Cardiac muscle cell (in vitro differentiated cells and primary cell): Measurements from ENCODE around the gene PRKACB. TPM values are rescaled to one million over a fixed set of nuclear protein-coding genes. Genes with fewer than 3 reads are reported as not detected.

Source experiments
- DNase-seq, 2 donors: peaks; one replicate each; pipeline versions ENCODE4 v3.0.0 to v3.0.0-alpha.2; 2010 to 2017; ENCODE audit warnings: low read depth in 1 of 2, low spot score in 1 of 2
- H3K27ac ChIP-seq: fragments of 200-600 bp; sonication (generic); 2 replicates; pipeline ENCODE4 v1.5.1; 2016
- H3K27me3 ChIP-seq: fragments of 200-600 bp; sonication (generic); 2 replicates; pipeline ENCODE4 v1.6.0; 2016; ENCODE audit warnings: control low read depth
- H3K36me3 ChIP-seq: fragments of 200-600 bp; sonication (generic); 2 replicates; pipeline ENCODE4 v1.5.1; 2016; ENCODE audit warnings: control low read depth
- H3K4me1 ChIP-seq: fragments of 200-600 bp; sonication (generic); 2 replicates; pipeline ENCODE4 v1.8.1; 2017; ENCODE audit warnings: low read depth, mild to moderate bottlenecking, mixed run types
- H3K4me3 ChIP-seq: fragments of 200-600 bp; sonication (generic); 2 replicates; pipeline ENCODE4 v1.5.1; 2016; ENCODE audit warnings: mild to moderate bottlenecking
- H3K9me3 ChIP-seq: fragments of 200-600 bp; sonication (generic); 2 replicates; pipeline ENCODE4 v1.5.1; 2017; ENCODE audit warnings: low read depth, mild to moderate bottlenecking, control low read depth
- CTCF ChIP-seq: IDR thresholded peaks from 2 replicates; pipeline ENCODE4 v1.5.1; 2012; ENCODE audit warnings: low read depth, mild to moderate bottlenecking, low read length
- polyA plus RNA-seq: library from polyadenylated mRNA; unstranded; fragments of >200 nt; fragmentation: Nextera tagmentation; extraction: Ambion mirVana; gene quantifications from 2 replicates; pipeline ENCODE4 v1.2.1, GENCODE V29; 2016
- total RNA-seq: library from RNA; depleted of rRNA; stranded (reverse); fragments of >200 nt; gene quantifications from 2 replicates; pipeline ENCODE4 v1.2.3, GENCODE V29; 2016

PRKACB gene
- total and polyA plus RNA-seq, 2 experiments from 2014 or later: 21.2 to 27.1 TPM

DNA sequence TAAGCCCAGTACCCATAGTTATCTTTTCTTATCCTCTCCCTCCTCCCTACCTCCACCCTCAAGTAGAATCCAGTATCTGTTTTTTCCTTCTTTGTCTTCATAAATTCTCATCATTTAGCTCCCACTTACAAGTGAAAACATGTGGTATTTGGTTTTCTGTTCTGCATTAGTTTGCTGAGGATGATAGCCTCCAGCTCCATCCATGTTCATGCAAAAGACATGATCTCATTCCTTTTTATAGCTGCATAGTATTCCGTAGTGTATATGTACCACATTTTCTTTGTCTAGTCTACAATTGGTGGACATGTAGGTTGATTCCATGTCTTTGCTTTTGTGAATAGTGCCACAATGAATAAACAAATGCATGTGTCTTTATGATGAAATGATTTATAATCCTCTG is 55.2 kb downstream of the PRKACB start:
- no peak overlapping the region for H3K27ac ChIP-seq
- TF ChIP-seq CTCF: no peak
- no peaks in the 10 kb centered on the region for H3K9me3 ChIP-seq
- H3K36me3 ChIP-seq: peaks cover 15% of the 10 kb centered on the region
- no peaks in the 10 kb centered on the region for H3K4me1 ChIP-seq
- no peak for DNase-seq
- H3K27me3 ChIP-seq: no peaks in the 10 kb centered on the region
- no peak overlapping the region for H3K4me3 ChIP-seq

DNA sequence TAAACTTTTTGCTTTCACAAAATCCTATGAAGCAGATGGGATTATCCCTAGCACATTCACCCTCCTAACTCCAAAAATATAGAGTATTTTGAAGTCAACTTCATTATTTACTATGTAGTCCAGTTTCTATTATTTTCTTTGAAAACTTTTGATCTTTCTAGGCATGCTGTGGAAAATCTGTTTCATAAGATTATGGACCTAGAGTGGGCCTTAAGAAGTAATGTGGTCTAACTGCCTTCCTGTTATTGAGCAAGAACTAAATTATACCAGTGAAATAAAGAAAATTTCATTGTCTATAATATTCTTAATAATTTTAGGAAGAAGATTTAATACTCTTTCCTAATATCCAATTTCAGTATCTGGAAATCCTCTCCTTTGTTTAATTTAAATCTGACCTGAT is 58.1 kb downstream of the PRKACB start:
- Histone ChIP-seq H3K4me3 (no peak overlapping the region), H3K27me3 (no peaks in the 10 kb centered on the region), H3K27ac (no peak overlapping the region), H3K9me3 (no peaks in the 10 kb centered on the region), H3K4me1 (no peaks in the 10 kb centered on the region), H3K36me3 (peaks cover 15% of the 10 kb centered on the region)
- no peak for TF ChIP-seq CTCF
- no peak for DNase-seq

DNA sequence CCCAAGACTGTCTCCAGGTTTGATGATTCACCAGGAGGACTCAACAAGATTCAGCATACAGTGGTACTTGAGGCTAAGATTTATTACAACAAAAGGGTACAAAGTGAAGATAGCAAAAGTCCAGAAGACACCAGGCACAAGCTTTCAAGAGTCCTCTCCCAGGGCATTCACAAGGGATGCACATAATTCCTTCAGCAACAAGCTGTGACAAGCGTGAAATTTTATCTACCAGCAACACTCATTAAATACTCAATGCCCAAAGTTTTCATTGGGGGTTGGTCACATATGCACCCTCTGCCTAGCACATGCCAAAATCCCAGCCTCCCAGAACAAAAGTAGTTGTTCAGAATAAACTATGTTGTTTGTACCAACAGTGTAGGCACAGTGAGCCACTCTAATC is 62.3 kb downstream of the PRKACB start:
- H3K4me1 ChIP-seq: no peaks in the 10 kb centered on the region
- no peaks in the 10 kb centered on the region for H3K36me3 ChIP-seq
- H3K9me3 ChIP-seq: no peaks in the 10 kb centered on the region
- no peak for DNase-seq
- H3K4me3 ChIP-seq: no peak overlapping the region
- no peak overlapping the region for H3K27ac ChIP-seq
- no peaks in the 10 kb centered on the region for H3K27me3 ChIP-seq
- no peak for TF ChIP-seq CTCF

DNA sequence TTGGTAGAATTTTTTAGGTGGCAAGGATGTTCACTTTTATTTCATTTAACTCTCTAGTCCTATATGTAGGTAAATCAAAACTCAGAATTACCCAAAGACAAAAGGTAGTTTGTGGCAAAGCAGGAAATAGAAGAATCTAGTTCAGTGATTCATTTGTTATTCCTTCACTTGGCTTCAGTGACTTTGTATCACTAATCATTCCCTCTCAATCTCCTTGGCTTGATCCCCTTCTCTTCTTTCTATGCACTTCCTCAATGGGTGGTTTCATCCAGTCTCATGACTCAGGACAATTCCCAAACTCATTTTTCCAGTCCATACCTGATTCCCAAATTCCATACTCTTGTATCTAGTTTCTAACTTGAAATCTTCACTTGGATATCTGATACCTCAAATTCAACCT is 64.9 kb downstream of the PRKACB start:
- Histone ChIP-seq H3K9me3 (no peaks in the 10 kb centered on the region), H3K4me1 (no peaks in the 10 kb centered on the region), H3K4me3 (no peak overlapping the region), H3K27ac (no peak overlapping the region), H3K27me3 (no peaks in the 10 kb centered on the region), H3K36me3 (no peaks in the 10 kb centered on the region)
- no peak for DNase-seq
- TF ChIP-seq CTCF: no peak

GRCh38 chr1:84214115-84214956 is 70.3 kb downstream of the PRKACB start:
- DNase-seq: no peak
- TF ChIP-seq CTCF: no peak

More at GRCh38 chr1:84214115-84214956, 70.3 kb downstream of the PRKACB start:
- no peak overlapping the region for H3K27ac ChIP-seq
- no peaks in the 10 kb centered on the region for H3K36me3 ChIP-seq
- no peak overlapping the region for H3K4me3 ChIP-seq
- no peaks in the 10 kb centered on the region for H3K4me1 ChIP-seq
- H3K9me3 ChIP-seq: no peaks in the 10 kb centered on the region
- no peaks in the 10 kb centered on the region for H3K27me3 ChIP-seq
